Posterior cingulate gyrus (tissue), 11 donors: ENCODE data around the gene PFDN5.

Experiments used
- DNase-seq, 10 donors: peaks; one replicate each; pipeline versions ENCODE4 v3.0.0 to v3.0.0-alpha.2; 2020 to 2021; ENCODE audit warnings: mixed read lengths in 3 of 10
- intact Hi-C: fragments of 100-400 bp; cut with DNase I; formaldehyde crosslinking; loops from one replicate; pipeline ENCODE4 v1.15.1; 2023

PFDN5 gene

DNA sequence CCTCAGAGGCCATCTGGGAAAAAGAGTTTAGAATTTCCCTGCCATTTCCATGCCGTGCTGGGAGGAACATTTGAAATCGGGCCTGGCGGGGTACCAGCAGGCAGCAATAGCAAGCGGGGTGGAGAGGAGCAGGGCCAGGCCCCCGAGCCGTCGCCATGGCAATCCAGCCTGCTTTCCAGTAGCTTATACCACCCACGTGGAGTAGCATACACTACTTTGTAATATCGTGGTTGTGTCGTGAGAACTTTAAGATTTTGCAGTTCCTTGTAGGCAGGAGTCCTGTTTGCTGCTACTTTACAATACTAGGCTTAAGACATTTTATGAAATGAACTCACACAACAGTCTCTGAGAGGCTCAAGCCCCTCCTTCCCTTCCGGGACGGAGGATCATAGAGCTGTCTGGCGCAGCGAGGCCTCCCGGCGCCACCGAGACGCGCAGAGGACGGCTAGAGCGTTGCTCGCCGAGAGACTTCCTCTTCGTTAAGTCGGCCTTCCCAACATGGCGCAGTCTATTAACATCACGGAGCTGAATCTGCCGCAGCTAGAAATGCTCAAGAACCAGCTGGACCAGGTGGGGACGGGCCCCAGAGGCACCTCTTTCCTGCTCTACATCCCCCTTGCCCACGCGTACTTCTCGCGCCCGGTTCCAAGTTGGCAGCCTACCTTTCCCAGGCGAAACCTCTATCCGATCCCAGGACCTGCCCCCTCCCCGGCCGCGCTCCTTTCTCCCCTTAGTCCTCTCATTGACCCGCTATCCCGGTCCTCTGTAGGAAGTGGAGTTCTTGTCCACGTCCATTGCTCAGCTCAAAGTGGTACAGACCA, at the start of gene PFDN5:
TSS of gene PFDN5 (plus strand) at position 473 of the 821 bp plus-strand sequence. CDS start at position 499, 26 bp downstream.
- intact Hi-C loops: loop anchor here (5.0 kb wide), 1 partner anchor 43 kb away; a partner anchor contains a TSS
- DNase-seq: peak; percentile 78 to 99 (median 91)

DNA sequence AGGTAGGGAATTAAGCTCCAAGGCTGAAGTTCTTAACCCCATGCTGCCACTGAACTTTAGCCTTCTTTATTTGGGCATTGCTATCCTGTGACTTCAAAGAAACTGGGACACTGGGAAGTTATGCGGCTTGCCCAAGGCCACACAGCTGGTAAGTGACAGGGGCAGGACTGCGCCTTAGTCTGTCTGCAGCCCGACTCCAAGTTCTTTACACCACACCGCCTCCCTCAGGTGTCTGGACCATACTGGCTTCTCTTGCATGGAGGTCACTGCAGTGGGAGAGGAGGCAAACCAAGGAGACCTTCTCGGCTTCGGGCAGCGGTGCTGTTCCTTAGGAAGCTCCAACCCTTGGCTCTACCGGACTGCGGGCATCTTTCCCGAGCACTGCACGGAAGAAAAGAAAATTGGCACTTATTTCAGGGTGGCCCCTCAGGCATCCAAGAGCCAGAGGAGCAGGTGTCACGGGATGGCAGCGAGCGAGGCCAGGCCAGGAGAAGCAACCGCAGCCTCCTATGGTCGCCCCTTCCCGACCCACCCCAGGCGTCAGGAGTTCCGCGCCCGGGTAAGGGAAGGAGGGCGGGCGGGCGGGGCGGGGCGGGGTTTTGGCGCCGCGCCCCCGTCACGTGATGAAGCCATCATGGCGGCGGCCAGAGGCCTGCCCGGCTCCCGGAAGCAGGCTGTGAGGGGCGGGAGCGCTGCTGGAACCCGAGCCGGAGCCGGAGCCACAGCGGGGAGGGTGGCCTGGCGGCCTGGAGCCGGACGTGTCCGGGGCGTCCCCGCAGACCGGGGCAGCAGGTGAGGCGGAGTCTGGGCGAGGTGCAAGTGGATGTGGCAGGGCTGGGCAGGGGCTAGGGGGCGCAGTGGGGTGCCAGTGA, 43.6 kb upstream of the PFDN5 start:
- DNase-seq: peak; percentile 66 to 96 (median 72)
- intact Hi-C loops: loop anchor here (1.0 to 5.0 kb wide), 2 partner anchors 38 to 46 kb away; partner anchors contain the start of genes MYG1 and PFDN5

GRCh38 chr12:53252349-53252916, 42.9 kb upstream of the PFDN5 start:
- intact Hi-C loops: loop anchor here (5.0 kb wide), 1 partner anchor 45 kb away; the partner anchor contains the start of genes MYG1 and PFDN5
- DNase-seq: peak in 3 of 10 donors; percentile 49 to 82 (median 82)

DNA sequence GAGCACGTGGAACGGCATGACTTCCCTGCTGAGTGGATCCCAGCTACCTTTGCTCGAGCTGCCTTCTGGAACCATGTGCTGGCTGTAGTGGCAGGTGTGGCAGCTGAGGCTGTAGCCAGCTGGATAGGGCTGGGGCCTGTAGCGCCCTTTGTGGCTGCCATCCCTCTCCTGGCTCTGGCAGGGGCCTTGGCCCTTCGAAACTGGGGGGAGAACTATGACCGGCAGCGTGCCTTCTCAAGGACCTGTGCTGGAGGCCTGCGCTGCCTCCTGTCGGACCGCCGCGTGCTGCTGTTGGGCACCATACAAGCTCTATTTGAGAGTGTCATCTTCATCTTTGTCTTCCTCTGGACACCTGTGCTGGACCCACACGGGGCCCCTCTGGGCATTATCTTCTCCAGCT, 42.0 kb upstream of the PFDN5 start:
- intact Hi-C loops: loop anchor here (5.0 kb wide), 1 partner anchor 44 kb away; the partner anchor contains the start of genes MYG1 and PFDN5

GRCh38 chr12:53254816-53255545, 40.4 kb upstream of the PFDN5 start:
- DNase-seq: peak in 2 of 10 donors; percentile 6 to 59
- intact Hi-C loops: loop anchor here (5.0 kb wide), 1 partner anchor 42 kb away; the partner anchor contains the start of genes MYG1 and PFDN5

More for the DNA sequence above, 42.0 kb upstream of the PFDN5 start:
- DNase-seq: peak in 3 of 10 donors; percentile 44 to 65 (median 55)

DNA sequence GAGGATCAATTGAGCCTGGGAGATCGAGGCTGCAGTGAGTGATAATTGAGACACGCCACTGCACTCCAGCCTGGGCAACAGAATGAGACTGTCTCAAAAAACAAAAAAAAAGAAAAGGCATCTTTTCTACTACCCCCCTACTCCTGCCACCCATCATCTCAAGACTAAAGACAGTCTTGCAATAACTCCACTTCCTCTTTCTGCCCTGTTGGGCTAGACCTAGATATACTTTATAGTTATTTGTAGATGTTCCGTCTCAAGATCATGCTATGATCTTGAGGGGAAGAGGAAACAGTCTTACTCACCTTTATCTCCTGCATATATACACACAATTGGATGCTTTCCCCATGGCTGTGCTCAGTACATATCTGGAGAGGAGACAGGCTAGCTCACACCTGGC, 39.3 kb upstream of the PFDN5 start:
- DNase-seq: no peak
- intact Hi-C loops: no loop called here

DNA sequence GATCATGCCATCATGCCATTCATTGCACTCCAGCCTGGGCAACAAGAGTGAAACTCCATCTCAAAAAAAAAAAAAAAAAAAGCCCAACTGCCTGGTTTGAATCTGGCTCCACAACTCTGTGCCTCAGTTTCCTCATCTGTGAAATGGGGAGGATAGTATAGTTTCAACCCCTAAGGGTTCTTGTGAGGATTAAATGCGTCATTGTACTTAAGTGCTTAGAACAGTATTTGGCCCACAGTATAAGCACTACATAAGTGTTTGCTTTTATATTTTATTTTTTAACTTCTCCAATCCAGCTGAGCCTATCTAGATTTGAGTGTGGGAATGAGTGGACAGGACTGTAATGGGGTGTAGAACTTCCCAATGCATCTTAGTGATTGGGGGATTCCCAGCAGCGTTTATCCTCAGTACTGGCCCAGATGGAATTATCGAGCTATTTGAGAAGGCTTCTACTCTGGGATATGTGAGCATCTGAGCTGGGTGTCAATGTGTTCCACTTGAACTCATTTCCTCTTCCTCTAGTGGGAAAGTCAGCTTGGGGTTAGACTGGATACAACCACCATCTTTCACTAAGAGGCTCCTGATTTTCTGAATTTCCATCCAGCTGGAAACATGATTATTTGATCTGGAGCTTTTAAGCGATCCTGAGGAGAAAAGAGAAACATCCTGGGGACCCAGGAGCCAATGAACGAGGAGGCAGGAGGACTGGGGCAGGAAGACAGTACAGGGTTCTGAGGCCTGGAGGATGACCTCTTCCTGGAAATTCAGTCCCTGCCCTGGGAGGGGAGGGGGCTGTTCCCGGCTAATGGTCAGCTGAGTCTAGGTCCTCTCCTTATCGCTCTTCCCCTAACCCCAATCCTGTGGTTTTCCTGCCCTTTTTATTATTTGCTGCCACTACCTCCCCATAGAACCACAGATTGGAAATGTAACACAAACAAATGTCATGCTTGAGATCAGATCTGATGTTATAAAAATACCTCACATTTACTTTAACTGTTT, 36.5 kb upstream of the PFDN5 start:
- intact Hi-C loops: no loop called here
- DNase-seq: peak in 2 of 10 donors; percentile 21 to 24

DNA sequence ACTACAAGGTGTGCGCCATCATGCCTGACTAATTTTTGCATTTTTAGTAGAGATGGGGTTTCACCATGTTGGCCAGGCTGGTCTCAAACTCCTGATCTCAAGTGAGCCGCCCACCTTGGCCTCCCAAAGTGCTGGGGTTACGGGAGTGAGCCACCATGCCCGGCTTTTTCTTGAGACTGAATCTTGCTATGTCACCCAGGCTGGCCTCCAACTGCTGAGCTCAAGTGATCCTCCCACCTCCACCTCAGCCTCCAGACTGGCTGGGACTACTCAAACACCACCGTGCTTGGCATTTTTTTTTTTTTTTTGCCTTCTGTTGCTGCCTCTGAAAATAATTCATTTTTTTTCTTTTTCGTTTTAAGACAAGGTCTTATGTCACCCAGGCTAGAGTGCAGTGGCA, 35.5 kb upstream of the PFDN5 start:
- DNase-seq: peak in 2 of 10 donors; percentile 59 to 63
- intact Hi-C loops: no loop called here

DNA sequence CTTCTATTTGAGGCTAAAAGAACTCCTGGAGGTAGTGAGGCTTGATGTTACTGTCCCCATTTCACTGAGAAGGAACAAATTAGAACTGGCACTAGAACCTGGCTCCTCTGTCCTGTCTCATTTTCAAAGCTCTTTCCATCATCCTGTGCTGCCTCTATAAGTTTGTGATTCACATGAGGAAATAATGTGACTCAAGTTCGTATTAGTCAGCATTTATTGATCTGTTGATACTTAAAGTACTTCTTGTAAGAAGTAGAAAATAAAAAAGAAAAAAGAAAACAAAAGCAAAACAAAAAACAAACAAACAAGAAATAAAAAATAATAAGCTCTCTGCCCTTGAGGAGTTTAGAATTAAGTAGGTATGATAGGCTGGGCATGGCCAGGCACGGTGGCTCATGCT, 29.6 kb upstream of the PFDN5 start:
- intact Hi-C loops: no loop called here
- no peak for DNase-seq

GRCh38 chr12:53267306-53267998, 27.9 kb upstream of the PFDN5 start:
- intact Hi-C loops: no loop called here
- DNase-seq: peak in 1 of 10 donors; percentile 63

DNA sequence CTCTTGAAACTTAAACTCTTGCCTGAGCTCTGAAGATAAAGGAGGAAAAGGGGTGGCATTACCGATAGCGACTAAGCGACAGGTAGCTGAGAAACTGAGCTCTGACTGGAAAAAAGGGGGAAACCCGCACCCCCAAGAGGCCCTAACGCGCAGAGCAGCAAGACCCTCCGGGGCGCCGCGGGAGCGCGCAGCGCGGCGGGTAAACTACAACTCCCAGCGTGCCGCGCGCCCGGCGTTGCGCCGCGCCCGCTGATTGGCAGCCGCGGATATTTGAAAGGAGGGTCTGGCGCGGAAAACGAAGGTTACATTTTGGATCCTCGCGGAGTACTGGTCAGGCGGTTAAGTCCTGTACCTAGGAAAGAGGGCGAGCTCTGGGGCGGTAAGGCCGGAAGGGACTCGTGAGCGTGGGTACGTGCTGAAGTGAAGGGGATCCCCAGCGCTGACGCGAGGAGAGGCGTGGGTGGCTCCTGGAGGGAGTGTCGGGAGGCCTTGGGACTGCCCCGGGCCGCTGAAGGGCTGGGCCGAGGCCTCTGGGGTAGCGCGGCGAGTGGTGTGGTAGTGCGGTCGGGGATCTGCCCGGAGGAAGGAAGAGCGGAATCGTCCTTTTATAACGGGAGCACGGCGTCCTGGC, 27.2 kb upstream of the PFDN5 start, which contains the start of gene ESPL1:
TSS of gene ESPL1 (plus strand) at position 301 of the 631 bp plus-strand sequence. CDS start 468 bp downstream, outside the sequence.
- DNase-seq: peak; percentile 23 to 94 (median 64)
- intact Hi-C loops: no loop called here

DNA sequence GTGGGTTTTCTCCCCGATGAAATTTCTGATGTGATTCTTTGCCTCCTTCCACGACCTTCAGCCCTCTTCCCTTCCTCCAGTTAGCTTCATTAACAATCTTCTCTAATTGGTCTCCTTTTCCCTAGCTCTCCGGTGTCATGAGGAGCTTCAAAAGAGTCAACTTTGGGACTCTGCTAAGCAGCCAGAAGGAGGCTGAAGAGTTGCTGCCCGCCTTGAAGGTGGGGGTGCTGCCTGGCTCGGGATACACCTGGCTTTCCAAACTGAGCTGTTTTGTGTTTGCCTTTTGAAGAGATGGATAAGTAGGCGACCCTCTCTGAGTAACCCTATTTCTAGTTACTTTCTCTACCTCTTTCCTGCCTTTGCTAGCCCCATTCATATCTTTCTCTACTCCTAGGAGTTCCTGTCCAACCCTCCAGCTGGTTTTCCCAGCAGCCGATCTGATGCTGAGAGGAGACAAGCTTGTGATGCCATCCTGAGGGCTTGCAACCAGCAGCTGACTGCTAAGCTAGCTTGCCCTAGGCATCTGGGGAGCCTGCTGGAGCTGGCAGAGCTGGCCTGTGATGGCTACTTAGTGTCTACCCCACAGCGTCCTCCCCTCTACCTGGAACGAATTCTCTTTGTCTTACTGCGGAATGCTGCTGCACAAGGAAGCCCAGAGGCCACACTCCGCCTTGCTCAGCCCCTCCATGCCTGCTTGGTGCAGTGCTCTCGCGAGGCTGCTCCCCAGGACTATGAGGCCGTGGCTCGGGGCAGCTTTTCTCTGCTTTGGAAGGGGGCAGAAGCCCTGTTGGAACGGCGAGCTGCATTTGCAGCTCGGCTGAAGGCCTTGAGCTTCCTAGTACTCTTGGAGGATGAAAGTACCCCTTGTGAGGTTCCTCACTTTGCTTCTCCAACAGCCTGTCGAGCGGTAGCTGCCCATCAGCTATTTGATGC, 26.4 kb upstream of the PFDN5 start:
- DNase-seq: peak in 2 of 10 donors; percentile 3 to 30
- intact Hi-C loops: no loop called here

DNA sequence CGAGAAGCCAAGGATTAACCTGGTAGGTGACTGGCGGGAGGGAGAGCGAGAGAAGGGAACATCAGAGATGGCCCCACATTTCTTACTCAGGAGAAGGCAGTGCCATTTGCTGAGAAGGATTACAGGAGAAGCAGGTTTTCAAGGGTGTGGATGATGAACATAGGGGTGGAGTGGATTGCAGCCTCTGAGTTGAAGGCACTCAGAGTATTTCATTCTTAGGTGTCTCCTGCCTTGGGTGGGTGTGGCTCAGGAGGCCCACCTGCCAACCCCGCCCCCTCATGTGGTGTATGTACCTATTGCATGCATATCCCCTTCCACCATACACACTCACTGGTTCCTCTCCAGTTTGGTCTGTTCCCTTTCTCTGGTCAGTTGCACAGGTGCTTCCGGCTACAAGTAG, 20.9 kb upstream of the PFDN5 start:
- intact Hi-C loops: no loop called here
- DNase-seq: peak in 1 of 10 donors; percentile 32

DNA sequence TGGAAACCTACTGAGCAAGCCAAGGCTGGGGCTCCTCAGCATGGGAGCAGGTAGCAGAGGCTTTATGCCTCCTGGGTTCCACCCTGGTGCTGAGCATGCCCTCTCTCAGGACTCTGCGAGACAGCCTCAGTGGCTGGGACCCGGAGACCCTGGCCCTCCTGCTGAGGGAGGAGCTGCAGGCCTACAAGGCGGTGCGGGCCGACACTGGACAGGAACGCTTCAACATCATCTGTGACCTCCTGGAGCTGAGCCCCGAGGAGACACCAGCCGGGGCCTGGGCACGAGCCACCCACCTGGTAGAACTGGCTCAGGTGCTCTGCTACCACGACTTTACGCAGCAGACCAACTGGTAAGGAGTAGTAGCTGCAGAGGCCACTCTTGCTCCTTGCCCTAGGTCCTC, 18.8 kb upstream of the PFDN5 start:
- intact Hi-C loops: no loop called here
- DNase-seq: peak in 1 of 10 donors; percentile 82

DNA sequence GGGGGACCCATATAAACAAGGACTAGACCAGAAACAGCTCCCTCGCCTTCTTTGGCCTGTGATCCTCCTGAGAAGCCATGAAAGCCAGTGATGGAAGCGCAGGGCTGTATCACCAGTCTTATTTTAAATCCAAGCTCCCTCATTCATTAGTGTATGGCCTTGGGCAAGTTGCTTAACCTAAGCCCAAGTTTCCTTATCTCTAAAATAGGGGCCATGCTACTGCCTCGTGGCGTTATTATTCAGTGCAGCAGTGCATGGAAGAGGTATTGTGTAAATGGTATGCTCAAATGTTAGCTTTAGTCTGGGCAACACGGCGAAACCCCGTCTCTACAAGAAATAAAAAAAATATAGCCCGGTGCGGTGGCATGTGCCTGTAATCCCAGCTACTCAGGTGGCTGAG, 17.4 kb upstream of the PFDN5 start:
- DNase-seq: no peak
- intact Hi-C loops: no loop called here

- peak in 1 of 10 donors; percentile 39 for DNase-seq
- intact Hi-C loops: no loop called here
Measured at GRCh38 chr12:53279283-53279869, 16.0 kb upstream of the PFDN5 start.
